HepG2 (cell line): ENCODE results near the gene PIK3CB.

Source experiments
- NBN ChIP-seq: fragments of 450-650 bp; conservative IDR thresholded peaks from 2 replicates; pipeline ENCODE4 v1.6.1; 2017
- POLR2A ChIP-seq, 2 experiments: IDR thresholded peaks; 2 replicates each; pipeline ENCODE4 v1.6.1; 2011; ENCODE audit warnings: low read depth in 2 of 2, low read length in 2 of 2, mild to moderate bottlenecking in 1 of 2, moderate library complexity in 1 of 2; ENCODE audit not compliant: insufficient read depth in 1 of 2

- TF ChIP-seq POLR2A (IDR thresholded peaks at IDR 0.05; ENCODE audit: insufficient read depth in 1 of 2, low read depth in 2 of 2, low read length in 2 of 2) (no peak), NBN (no peak)
Measured at GRCh38 chr3:138694287-138695007, 140.3 kb downstream of the PIK3CB start.
